LNCaP clone FGC (cell line): ENCODE data around the gene PTPRM.

Source experiments
- DNase-seq: peaks from one replicate; pipeline ENCODE4 v3.0.0-alpha.2; 2011; ENCODE audit warnings: low read depth
- H3K4me3 ChIP-seq: 2 replicates; pipeline ENCODE4 v1.5.1; 2011; ENCODE audit warnings: mild to moderate bottlenecking, low read depth, low read length, control low read depth
- CTCF ChIP-seq: IDR thresholded peaks from 2 replicates; pipeline ENCODE4 v1.5.1; 2012; ENCODE audit warnings: mild to moderate bottlenecking; ENCODE audit not compliant: control insufficient read depth, insufficient read depth; ENCODE audit errors: extremely low read depth

Gene PTPRM

GRCh38 chr18:7677424-7677823, 110.3 kb downstream of the PTPRM start:
- DNase-seq = no peak
- TF ChIP-seq CTCF = no peak
- no peak overlapping the region for H3K4me3 ChIP-seq

- no peak for TF ChIP-seq CTCF
- no peak for DNase-seq
- H3K4me3 ChIP-seq = no peak overlapping the region
Observed at GRCh38 chr18:7678389-7678788, 111.3 kb downstream of the PTPRM start.

- H3K4me3 ChIP-seq = no peak overlapping the region
- no peak for TF ChIP-seq CTCF
- no peak for DNase-seq
Observed at GRCh38 chr18:7678801-7679200, 111.7 kb downstream of the PTPRM start.

- DNase-seq = no peak
- TF ChIP-seq CTCF = no peak
- H3K4me3 ChIP-seq = no peak overlapping the region
Observed at GRCh38 chr18:7681298-7681697, 114.2 kb downstream of the PTPRM start.

- H3K4me3 ChIP-seq = no peak overlapping the region
- TF ChIP-seq CTCF = no peak
- DNase-seq = no peak
Observed at GRCh38 chr18:7682321-7682720, 115.2 kb downstream of the PTPRM start.

- DNase-seq = no peak
- H3K4me3 ChIP-seq = no peak overlapping the region
- TF ChIP-seq CTCF = no peak
Observed at GRCh38 chr18:7683753-7684152, 116.6 kb downstream of the PTPRM start.

GRCh38 chr18:7684357-7684756, 117.2 kb downstream of the PTPRM start:
- no peak for TF ChIP-seq CTCF
- no peak overlapping the region for H3K4me3 ChIP-seq
- DNase-seq = no peak
